HG02588 (cell line): ENCODE measurements around the gene TXNDC5.

Experiments
- ATAC-seq: cut with Tn5 transposase; IDR thresholded peaks from one replicate; pipeline ENCODE4 v1.9.1; 2021; ENCODE audit warnings: mild to moderate bottlenecking, moderate library complexity; ENCODE audit not compliant: unreplicated experiment

Gene TXNDC5

DNA sequence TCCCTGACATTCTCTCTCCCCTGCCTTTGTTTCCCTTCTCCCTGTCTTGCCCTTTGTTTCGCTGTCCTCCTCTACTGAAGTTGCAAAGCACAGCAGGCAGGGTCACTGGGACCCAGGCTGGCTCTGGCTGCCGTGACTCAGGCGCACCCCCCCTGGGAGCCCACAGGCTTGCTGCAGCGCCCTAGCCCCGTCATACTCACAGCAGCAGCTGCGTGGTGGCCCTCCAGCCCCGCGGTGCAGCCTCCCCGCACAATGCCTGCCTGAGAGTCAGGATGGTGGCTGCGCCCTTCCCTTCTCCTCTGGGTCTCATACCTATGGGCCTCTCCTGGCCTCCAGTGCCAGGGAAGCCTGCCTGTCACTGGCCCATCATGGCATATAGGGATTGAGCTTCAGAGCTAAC, 41.7 kb downstream of the TXNDC5 start:
- no peak for ATAC-seq

DNA sequence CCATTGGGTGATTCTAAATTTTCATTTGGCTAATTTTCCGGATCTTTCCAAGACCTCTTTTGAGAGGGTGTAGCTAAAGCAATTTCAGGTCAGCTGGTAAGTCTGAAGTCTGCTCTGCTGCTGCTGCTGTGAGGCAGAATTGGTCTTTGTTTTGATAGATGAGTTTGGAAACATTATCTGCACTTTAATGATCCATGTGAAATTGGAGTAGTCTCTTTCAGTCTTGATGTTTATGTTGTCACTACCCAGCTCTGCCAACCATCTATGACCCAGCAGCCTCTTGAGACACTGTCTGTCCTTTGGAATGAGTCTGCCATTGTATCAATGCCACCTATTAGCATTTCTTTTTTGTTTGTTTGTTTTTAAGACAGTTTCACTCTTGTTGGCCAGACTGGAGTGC, 44.1 kb downstream of the TXNDC5 start:
- ATAC-seq: no peak

DNA sequence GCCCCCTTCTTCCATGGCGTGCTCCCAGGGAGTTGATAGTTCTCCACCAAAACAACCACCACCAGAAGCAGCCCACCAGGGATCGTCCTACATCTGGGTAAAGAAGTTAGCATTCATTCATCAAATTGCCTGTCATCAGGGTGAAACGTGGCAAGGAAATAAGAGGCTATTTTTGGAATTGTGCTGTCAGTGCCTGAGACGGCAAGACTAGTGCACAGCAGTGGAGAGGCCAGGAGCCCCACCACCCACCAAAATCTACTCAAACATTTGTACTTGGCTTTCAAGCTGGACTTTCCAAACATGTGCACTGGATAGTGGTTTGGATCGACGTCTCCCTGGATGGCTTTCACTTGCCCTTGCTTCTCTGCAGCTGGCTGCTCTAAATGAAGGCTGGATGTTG, 44.8 kb downstream of the TXNDC5 start:
- ATAC-seq: no peak

DNA sequence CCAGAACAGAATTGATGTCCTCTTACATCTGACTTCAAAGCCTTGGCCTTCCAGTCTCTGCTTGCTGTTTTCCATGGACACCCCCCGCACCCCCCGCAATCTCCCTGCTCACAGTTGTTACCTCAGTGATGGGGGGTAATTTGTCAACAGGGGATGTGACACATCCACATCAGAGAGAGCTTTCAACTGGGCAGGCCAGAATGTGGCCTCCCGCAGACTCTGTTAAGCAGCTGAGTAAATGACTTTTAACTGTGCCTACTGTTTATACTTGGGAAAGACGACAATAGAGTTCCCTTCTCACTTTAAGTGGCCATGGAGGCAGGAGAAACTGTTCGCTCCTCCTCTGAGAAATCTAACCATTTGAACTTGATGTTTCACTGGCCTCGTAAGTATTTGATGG, 51.0 kb downstream of the TXNDC5 start:
- no peak for ATAC-seq

DNA sequence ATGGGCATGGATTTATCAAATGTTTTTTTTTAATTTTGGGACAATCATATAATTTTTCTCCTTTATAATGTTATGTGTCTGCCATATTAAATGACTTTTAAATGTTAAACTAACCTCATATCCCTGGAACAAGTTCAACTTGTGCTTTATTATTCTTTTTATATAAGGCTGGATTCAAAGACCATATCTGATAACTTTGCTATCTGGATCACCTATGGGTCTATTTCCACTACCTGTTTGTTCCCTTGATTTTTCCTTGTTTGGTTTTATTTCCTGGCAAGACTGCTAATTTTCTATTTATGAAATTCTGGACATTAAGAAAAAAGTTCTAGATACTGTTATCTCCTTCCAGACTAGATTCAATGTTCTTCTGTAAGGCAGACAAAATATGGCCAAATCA, 58.8 kb downstream of the TXNDC5 start:
- ATAC-seq: no peak

DNA sequence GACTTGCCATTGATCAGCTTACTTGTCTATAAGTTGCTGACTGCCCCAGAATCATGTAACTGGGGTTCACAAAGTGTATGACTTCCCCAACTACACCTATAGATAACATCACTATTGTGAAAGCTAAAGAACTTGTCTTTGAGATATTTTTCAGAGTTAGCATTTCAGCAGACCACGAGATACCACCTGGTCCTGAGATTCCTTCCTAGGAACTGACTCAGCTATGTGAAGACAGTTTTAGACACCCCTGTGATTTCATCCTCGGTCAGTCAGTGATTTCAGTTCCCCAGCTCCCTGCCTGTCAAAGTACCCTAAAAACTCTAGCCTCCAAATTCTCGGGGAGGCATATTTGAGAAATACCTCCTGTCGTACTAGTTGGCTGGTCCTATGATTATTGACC, 62.4 kb downstream of the TXNDC5 start:
- no peak for ATAC-seq

DNA sequence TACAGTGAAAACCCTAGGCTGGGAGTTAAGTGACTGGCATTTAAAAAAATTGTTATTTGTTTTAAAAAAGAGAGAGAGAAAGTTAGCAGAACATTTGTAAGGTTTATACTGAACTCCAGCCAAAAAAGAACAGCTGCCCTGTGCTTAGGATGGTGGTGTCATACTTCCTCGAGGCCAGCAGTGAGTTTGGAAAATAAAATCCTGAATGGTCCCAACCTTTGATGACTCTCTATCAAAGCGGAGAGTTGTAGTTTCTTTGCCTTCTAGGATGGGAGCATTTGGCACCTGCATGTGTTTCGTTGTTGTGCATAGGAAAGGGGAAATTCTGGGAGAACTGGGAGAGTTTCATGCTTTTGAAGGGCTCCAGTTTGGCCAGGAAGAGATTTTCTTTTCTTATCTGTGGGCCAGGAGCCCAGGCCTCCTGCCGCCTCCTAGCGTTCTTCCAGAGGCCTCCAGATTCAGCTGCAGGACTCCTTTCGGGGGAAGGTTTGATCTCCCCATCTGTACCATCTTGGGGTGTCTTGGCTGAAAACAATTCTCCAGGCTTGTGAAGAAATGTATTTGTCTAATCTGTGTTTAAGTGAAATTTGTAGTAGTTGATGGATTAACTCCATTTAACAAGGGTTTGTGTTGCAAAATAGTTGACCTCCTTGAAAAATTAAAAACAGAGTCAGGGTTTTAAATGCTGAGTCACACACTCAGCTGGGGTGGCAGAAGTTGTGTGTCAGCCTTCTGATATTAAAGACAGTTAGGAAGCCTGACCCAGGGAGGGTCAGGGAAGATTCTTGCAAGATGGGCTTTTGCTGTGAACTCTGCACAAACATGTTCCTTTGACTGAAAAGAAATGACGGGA, 63.4 kb downstream of the TXNDC5 start:
- no peak for ATAC-seq

DNA sequence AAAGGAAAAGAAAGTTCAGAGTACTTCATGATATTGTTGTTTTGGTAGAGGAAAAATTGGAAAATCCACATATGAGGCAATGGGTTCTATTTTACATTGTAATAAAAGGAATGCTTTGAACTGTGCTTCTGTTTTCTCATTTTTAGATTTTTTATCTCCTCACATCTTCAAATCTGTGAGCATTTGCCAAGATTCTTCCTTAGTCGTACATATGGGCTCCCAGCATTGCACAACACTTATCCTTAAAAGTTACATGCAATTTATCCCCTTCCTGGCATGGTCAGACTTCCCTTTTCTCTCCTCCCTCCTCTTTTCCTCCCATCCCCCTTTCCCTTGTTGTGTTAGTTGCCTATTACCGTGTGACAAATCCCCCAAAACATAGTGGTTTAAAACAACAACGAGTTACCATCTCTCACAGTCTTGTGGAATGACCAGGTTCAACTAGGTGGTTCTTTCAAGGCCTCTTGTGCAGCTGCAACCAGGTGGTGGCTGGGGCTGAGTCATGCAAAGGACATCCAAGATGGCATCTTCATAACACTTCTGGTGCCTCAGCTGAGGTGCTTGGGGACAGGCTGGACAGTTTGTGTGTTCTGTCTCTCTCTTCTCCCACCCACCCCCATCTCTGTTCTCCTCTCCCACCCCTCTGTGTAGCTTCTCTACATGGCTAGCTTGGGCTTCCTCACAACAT, 68.7 kb downstream of the TXNDC5 start:
- ATAC-seq: no peak

DNA sequence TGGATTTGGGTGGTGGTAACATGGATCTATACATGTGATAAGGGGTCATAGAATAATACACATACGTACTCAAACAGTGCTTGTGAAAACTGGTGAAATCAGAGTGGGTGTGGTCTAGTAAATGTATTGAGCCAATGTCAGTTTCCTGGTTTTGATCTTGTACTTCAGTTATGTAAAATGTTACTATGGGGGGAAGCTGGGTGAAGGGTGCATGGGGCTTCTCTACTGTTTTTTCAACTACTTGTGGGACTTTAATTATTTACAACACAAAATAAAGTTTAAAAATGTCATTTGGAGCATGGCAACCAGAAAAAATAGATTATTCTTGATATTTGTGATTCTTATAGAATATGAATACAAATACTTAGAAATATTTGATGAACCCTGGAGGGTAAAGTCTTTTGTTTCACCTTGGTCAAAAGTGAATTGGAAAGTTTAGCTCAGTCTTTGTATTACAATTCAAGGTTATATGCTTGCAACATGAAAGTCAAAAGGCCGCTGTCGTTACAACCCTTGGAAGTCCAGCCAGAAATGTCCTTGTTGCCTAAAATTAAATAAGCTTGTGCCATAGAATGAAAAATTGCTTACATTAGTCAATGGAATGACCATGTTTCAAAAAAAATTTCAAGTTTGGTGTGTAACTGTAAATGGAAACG, 74.1 kb downstream of the TXNDC5 start:
- ATAC-seq: no peak

DNA sequence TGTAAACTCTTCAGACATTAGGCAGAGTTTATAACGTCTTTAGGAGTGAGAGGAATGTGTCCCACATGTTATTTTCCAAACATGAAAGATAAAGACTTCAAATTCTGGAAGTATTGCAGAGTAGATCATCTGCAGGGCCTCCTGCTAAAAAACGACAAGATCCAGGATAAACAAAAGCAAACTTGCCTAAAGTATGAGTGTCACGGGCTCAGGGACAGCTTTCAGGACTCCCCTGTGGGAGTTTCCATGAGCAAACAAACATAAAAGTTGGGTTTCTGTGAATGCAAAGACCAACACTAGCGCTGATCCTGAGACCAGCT, 76.9 kb downstream of the TXNDC5 start:
- no peak for ATAC-seq

DNA sequence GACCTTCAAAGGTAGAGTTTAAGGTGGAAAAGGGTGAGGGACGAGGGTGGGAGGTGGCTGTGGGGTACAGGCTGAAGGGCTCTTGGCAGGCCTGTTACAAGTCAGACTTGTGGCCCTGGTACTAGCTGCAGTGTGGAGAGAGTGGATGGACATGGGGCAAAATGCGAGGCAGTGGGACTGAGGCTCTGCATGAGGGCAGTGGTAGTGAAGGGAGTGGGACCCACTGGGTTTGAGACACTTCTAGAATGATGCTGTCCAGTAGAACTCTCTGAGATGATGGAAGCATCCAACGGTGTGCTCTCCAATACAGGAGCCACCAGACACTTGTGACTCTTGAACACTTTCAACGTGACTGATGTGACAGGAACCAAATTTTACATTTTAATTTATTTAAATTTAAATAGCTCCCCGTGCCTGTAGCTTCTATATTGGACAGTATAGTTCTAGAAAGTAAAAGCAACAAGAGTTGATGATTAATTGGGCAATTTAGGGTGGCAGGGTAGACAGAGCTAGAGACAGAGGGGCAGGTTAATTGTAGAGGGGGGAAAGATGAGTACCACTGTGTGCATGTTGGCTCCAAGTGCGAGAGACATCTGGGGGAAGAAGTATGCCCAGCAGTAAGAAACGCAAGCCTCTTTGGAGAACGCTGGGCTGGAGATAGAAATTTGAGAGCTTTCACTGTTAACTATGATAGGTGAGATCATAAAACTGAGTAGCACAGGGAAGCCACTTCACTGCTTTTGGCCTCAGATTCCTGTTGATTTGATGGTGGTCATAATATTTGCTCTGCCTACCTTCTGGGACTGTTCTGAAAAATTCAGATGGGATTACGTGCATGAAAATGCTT, 77.5 kb downstream of the TXNDC5 start:
- no peak for ATAC-seq
